ENCODE data around the gene ACKR3.

The ACKR3 gene

DNA sequence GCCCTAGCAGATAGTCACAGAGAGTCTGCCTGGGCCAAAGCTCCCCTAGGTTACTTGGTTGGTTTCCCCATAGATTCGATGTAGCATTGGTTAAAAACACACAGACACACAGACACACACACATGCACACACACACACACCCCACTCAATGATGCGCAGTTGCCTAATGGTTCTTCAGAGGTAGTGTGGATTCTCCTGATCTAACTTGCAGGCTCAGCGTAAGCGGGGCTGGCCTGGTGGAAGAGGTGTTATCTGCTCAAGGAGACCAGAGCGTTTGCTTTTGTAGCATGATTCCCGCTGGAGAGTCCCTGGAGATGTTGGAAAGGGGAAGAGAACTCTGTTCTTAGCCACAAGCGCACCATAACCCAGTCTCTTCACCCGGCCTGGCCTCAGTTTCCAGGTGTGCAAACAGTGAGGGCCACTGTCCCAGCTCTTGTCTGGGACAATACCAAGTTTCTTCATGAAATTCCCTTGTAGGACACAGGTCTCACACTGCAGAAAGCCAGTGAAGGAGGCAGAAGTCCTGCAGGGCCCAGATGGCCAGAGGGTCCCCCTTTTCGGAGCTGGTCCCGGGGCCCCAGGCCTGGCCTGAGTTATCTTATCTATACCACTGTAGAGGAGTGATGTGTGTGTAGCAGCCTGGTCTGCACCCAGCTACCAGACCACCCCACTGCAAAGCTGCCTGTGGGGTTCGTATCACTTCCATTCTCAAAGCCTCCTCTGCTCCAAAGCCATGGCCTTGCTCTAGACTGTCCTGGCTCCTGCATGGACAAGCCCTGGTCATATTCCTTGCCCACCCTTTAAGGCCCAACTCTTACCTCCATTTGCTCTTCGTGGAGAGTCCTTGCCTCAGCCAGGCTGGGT is 3.7 kb downstream of the ACKR3 start:
- TF ChIP-seq POLR2A (IDR thresholded peaks at IDR 0.05; ENCODE audit: low read depth, low read length) (no peak), TAF1 (IDR thresholded peaks at IDR 0.05; ENCODE audit: borderline replicate concordance, low read depth, low read length) (no peak), POLR2AphosphoS5 (IDR thresholded peaks at IDR 0.05; ENCODE audit: low read depth, low read length) (no peak)
- FAIRE-seq, result no peak
- DNase-seq (ENCODE audit: insufficient read length), result no peak

- DNase-seq (ENCODE audit: insufficient read length) (no peak), FAIRE-seq (no peak)
- TF ChIP-seq POLR2AphosphoS5 (IDR thresholded peaks at IDR 0.05; ENCODE audit: low read depth, low read length), result no peak
- no peak for TF ChIP-seq POLR2A (IDR thresholded peaks at IDR 0.05; ENCODE audit: low read depth, low read length)
- no peak for TF ChIP-seq TAF1 (IDR thresholded peaks at IDR 0.05; ENCODE audit: borderline replicate concordance, low read depth, low read length)
These were observed 4.4 kb downstream of the ACKR3 start for GRCh38 chr2:236574000-236574399.

DNA sequence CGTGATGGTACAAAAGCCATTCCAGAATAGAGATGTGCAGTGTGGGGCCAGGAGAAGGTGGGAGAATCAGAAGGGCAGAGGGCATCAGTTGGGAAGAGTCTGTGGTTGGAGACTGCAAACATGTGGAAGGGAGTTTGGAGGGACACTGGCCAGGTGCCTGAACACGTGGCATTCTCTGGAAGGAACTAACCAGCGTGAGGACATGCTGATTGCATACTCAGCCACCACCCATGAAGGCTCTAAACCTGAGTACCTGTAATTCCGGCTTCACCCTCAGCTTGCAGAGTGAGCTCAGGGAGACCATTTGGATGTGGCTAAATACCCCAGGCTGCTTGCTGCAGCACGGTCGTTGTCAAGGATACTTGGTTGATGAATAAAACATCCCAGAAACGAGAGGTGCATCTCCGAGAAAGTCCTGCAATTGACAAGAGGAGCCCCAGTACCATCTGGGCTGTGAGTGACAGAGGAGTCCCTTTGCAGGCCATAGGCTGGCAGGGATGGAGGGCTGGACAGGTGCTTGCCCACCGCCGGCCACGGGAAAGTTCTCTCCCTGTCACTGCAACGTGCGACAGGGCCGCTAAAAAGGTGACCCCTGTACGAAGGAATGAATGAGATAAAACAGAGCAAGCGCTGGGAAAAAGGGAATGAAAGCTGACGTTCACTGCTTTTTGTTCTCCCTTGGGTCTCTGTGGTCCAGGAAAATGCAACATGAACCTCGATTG is 5.0 kb downstream of the ACKR3 start:
- no peak for FAIRE-seq
- no peak for DNase-seq (ENCODE audit: insufficient read length)
- TF ChIP-seq POLR2AphosphoS5 (IDR thresholded peaks at IDR 0.05; ENCODE audit: low read depth, low read length), result no peak
- TF ChIP-seq POLR2A (IDR thresholded peaks at IDR 0.05; ENCODE audit: low read depth, low read length), result no peak
- TF ChIP-seq TAF1 (IDR thresholded peaks at IDR 0.05; ENCODE audit: borderline replicate concordance, low read depth, low read length), result no peak

GRCh38 chr2:236575510-236575909 is 5.9 kb downstream of the ACKR3 start:
- no peak for FAIRE-seq
- no peak for DNase-seq (ENCODE audit: insufficient read length)
- TF ChIP-seq TAF1 (IDR thresholded peaks at IDR 0.05; ENCODE audit: borderline replicate concordance, low read depth, low read length) (no peak), POLR2AphosphoS5 (IDR thresholded peaks at IDR 0.05; ENCODE audit: low read depth, low read length) (no peak)

DNA sequence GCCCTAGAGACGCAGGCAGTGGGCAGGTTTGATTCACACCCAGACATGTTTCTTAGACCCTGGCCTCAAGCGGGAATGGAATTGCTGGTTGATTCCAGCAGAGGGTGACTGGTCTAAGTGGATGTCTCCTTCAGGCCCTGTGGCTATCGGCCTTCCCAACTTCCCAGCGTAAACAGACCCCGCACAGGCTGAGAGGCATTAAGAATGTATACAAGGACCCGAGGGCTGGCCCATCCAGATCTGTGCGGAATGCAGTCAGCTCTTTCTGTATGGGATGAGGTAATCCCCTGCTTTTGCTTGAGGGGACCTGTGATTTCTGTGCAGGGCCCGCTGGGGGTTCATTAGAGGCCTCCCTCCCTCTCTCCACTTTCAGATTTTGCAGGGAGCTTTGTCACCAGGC is 6.5 kb downstream of the ACKR3 start:
- no peak for FAIRE-seq
- TF ChIP-seq POLR2A (IDR thresholded peaks at IDR 0.05; ENCODE audit: low read depth, low read length), result no peak

DNA sequence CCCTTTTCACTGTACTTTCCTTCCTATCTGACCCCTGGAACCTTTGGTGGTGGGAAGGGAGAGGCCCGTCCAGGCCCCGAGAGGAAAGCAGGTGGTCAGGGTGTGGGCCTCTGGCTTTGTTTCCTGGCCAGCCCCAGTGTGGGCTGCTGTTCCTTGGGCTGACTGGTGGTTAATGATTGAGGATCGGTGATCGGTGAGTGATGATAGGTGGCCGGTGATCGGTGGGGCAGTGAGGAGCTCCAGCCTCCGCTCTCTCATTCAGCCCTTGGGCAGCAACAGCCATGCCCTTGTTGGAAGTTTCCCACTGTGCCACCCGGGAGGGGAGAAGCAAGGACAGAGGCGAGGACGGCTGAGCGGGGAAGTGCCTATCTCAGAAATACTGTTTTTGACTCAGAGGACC is 7.3 kb downstream of the ACKR3 start:
- FAIRE-seq, result no peak
- TF ChIP-seq TAF1 (IDR thresholded peaks at IDR 0.05; ENCODE audit: borderline replicate concordance, low read depth, low read length) (no peak), POLR2A (IDR thresholded peaks at IDR 0.05; ENCODE audit: low read depth, low read length) (no peak), POLR2AphosphoS5 (IDR thresholded peaks at IDR 0.05; ENCODE audit: low read depth, low read length) (no peak)
- DNase-seq (ENCODE audit: insufficient read length), result no peak

More for the DNA sequence above, 6.5 kb downstream of the ACKR3 start:
- DNase-seq (ENCODE audit: insufficient read length), result no peak

DNA sequence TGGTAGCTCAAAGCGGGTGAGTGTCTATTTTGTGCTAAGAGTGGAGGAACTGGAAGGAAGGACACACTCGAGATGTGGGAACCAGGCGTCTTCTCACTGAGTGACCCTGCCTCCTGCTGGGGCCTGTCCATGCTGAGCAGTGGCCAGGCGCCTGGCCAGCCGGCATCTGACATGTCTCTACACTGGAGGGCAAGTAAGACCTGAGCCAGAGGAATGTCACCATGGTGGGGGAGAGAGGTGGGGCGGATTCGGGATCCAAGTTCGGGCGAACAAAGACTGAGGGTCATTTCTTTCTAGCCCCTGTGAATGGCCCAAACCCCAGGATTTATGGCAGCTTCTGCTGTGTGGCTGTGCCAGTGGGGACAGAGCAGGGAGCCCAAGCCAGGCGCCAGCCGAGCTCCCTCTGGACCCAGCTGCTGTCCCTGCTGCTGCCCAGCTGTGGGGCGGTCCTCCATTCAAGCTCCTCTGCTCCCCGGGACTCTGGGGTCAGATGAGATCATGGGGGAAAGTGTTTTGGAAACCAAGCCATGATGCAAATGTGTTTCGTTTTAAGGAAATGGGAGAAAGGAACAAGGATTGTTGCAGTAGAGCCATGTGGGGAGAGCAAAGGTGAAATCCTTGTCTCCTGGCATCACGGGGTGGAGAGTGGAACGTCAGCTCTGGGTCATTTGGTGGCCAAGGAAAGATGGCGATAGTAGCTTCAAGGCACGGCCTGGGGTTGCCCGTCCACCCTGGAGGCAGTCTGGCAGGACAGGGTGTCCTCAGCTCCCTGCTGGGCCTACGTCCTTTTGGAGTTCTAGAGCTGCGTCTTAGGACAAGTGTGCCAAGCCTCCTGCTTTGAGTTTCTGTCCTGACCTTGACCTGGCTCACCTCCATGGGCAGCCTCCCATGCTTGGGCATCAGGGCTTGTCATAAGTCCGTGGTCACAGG is 8.1 kb downstream of the ACKR3 start:
- no peak for FAIRE-seq
- TF ChIP-seq TAF1 (IDR thresholded peaks at IDR 0.05; ENCODE audit: borderline replicate concordance, low read depth, low read length) (no peak), POLR2AphosphoS5 (IDR thresholded peaks at IDR 0.05; ENCODE audit: low read depth, low read length) (no peak), POLR2A (IDR thresholded peaks at IDR 0.05; ENCODE audit: low read depth, low read length) (no peak)

DNA sequence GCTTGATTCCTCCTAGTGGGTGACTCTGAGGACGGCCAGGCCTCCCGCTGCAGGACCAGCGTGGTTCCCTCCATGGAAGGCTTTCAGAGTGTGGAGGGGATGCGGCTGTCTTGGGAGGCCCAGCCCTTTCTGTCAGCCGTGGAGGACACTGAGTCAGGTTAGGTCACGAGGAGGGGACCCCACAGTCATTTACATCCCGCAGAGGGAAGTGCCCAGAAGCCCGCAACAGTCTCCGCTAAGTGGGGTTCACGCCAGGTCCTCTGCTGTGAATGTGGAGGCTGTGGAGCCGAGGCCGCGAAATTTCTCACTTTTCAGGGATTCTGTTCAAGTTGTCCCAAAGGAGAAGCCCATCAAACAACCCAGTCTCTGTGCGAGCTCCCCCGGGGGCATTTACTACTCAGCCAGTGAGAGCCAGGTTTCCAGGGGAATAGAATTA is 8.8 kb downstream of the ACKR3 start:
- TF ChIP-seq POLR2AphosphoS5 (IDR thresholded peaks at IDR 0.05; ENCODE audit: low read depth, low read length) (no peak), POLR2A (IDR thresholded peaks at IDR 0.05; ENCODE audit: low read depth, low read length) (no peak)
- no peak for FAIRE-seq
- DNase-seq (ENCODE audit: insufficient read length), result no peak

More for the DNA sequence above, 8.1 kb downstream of the ACKR3 start:
- no peak for DNase-seq (ENCODE audit: insufficient read length)

- FAIRE-seq (no peak), DNase-seq (ENCODE audit: insufficient read length) (no peak)
- TF ChIP-seq TAF1 (IDR thresholded peaks at IDR 0.05; ENCODE audit: borderline replicate concordance, low read depth, low read length), result no peak
- TF ChIP-seq POLR2A (IDR thresholded peaks at IDR 0.05; ENCODE audit: low read depth, low read length), result no peak
- TF ChIP-seq POLR2AphosphoS5 (IDR thresholded peaks at IDR 0.05; ENCODE audit: low read depth, low read length), result no peak
These were observed 9.6 kb downstream of the ACKR3 start for GRCh38 chr2:236579048-236579745.

GRCh38 chr2:236579746-236580315 is 10.2 kb downstream of the ACKR3 start:
- DNase-seq (ENCODE audit: insufficient read length) (no peak), FAIRE-seq (no peak)
- TF ChIP-seq POLR2A (IDR thresholded peaks at IDR 0.05; ENCODE audit: low read depth, low read length) (no peak), TAF1 (IDR thresholded peaks at IDR 0.05; ENCODE audit: borderline replicate concordance, low read depth, low read length) (no peak), POLR2AphosphoS5 (IDR thresholded peaks at IDR 0.05; ENCODE audit: low read depth, low read length) (no peak)
